Measurements from ENCODE around the gene KRT83. TPM values are rescaled to one million over a fixed set of nuclear protein-coding genes. Genes with fewer than 3 reads are reported as not detected.
"Not testable (repeated sequence)": the region's sequence is repeated elsewhere in the genome, so short reads cannot be mapped to it uniquely, and the experiment has no call there.

Gene KRT83
- total RNA-seq, 1 experiment from 2014 or later, result not detected

GRCh38 chr12:52293926-52294325, 27.3 kb downstream of the KRT83 start:
- Histone ChIP-seq H3K27me3 (ENCODE audit: insufficient read depth, low read depth) (no peaks in the 10 kb centered on the region), H3K9me3 (ENCODE audit: insufficient read depth, low read depth) (no peaks in the 10 kb centered on the region), H3F3A (ENCODE audit: insufficient read depth, low read depth) (0 out of 2 replicates have a peak, but pooled peaks cover 6% of the 10 kb centered on the region), H3K27ac (no peak overlapping the region), H4K20me1 (ENCODE audit: insufficient read depth) (no peaks in the 10 kb centered on the region), H3K4me2 (no peak overlapping the region), H3K79me2 (ENCODE audit: low read depth) (no peaks in the 10 kb centered on the region), H3K9me2 (ENCODE audit: insufficient read depth) (no peaks in the 10 kb centered on the region), H2AFZ (no peak overlapping the region), H3K4me3 (no peak overlapping the region), H3K4me1 (replicated peaks; ENCODE audit: insufficient read depth) (0 out of 2 replicates have a peak, but pooled peaks cover 4% of the 10 kb centered on the region), H3K36me3 (ENCODE audit: low read depth) (no peaks in the 10 kb centered on the region)
- BruUV-seq (replicated peaks), result no TSS peak
- no peak for TF ChIP-seq CTCF (conservative IDR thresholded peaks at IDR 0.05)
- TF ChIP-seq EZH2 (IDR thresholded peaks at IDR 0.05; ENCODE audit: low read depth), result no peak
- DNase-seq, result no peak
- intact Hi-C loops (cut with micrococcal nuclease; ENCODE audit: unreplicated experiment), result no loop called here
- ChIA-PET POLR2A (ENCODE audit: unreplicated experiment) (interaction anchor here (0.6 to 0.7 kb wide), 2 partner anchors 26 to 91 kb away, joined by 3 read pairs; no protein-coding TSS in a partner anchor), CTCF (interaction anchor here (0.6 kb wide), 1 partner anchor 15 kb away, joined by 9 read pairs; no protein-coding TSS in a partner anchor)

- no TSS peak for BruUV-seq (replicated peaks)
- ChIA-PET CTCF (no interaction called here), POLR2A (ENCODE audit: unreplicated experiment) (no interaction called here)
- Histone ChIP-seq H2AFZ (no peak within 1 kb of the TSS), H3K4me1 (replicated peaks; ENCODE audit: insufficient read depth) (peaks cover 13% of the 10 kb centered on the region), H3K27ac (no peak within 1 kb of the TSS), H3K9me3 (ENCODE audit: insufficient read depth, low read depth) (no peaks in the 10 kb centered on the region), H3K4me2 (no peak within 1 kb of the TSS), H3K9me2 (ENCODE audit: insufficient read depth) (no peaks in the 10 kb centered on the region), H3K79me2 (ENCODE audit: low read depth) (peaks cover 3% of the 10 kb centered on the region; the same call in 1 of the 2 replicates), H4K20me1 (ENCODE audit: insufficient read depth) (no peaks in the 10 kb centered on the region), H3K27me3 (ENCODE audit: insufficient read depth, low read depth) (no peaks in the 10 kb centered on the region), H3F3A (ENCODE audit: insufficient read depth, low read depth) (0 out of 2 replicates have a peak, but pooled peaks cover 6% of the 10 kb centered on the region), H3K4me3 (no peak within 1 kb of the TSS), H3K36me3 (ENCODE audit: low read depth) (0 out of 2 replicates have a peak, but pooled peaks cover 3% of the 10 kb centered on the region)
- intact Hi-C loops (cut with micrococcal nuclease; ENCODE audit: unreplicated experiment), result no loop called here
- no peak for TF ChIP-seq CTCF (conservative IDR thresholded peaks at IDR 0.05)
- TF ChIP-seq EZH2 (IDR thresholded peaks at IDR 0.05; ENCODE audit: low read depth), result no peak
- DNase-seq, result no peak
These were observed 29.8 kb downstream of the KRT83 start, which contains the start of gene KRT81 for GRCh38 chr12:52291267-52291935. Gene KRT81, minus strand, starts transcription at chr12:52291534. Its CDS starts 69 bp downstream, at chr12:52291465.

GRCh38 chr12:52290483-52291134, 30.6 kb downstream of the KRT83 start:
- H3K4me3 ChIP-seq; H3K27me3 ChIP-seq (ENCODE audit: insufficient read depth, low read depth); H4K20me1 ChIP-seq (ENCODE audit: insufficient read depth); POLR2A ChIA-PET (ENCODE audit: unreplicated experiment); H3K4me2 ChIP-seq; DNase-seq; H3K36me3 ChIP-seq (ENCODE audit: low read depth); H3K9me3 ChIP-seq (ENCODE audit: insufficient read depth, low read depth); CTCF ChIA-PET; H2AFZ ChIP-seq; H3K79me2 ChIP-seq (ENCODE audit: low read depth); intact Hi-C loops (cut with micrococcal nuclease; ENCODE audit: unreplicated experiment); H3K9me2 ChIP-seq (ENCODE audit: insufficient read depth); BruUV-seq (replicated peaks); H3K27ac ChIP-seq: not testable (repeated sequence)
- peaks cover 10% of the 10 kb centered on the region for H3F3A ChIP-seq (ENCODE audit: insufficient read depth, low read depth)
- peaks cover 17% of the 10 kb centered on the region for H3K4me1 ChIP-seq (replicated peaks; ENCODE audit: insufficient read depth)

GRCh38 chr12:52287816-52288805, 33.1 kb downstream of the KRT83 start:
- Histone ChIP-seq H3K4me2 (peak overlapping the region; percentile 66), H3K4me1 (replicated peaks; ENCODE audit: insufficient read depth) (peaks cover 38% of the 10 kb centered on the region), H3K27ac (peak overlapping the region; percentile 74), H3F3A (ENCODE audit: insufficient read depth, low read depth) (peaks cover 21% of the 10 kb centered on the region), H3K4me3 (peak overlapping the region; percentile 50; the same call in 1 of the 2 replicates)
- peak in 1 of 2 experiments; percentile 51 for DNase-seq
- H3K36me3 ChIP-seq (ENCODE audit: low read depth); intact Hi-C loops (cut with micrococcal nuclease; ENCODE audit: unreplicated experiment); H3K79me2 ChIP-seq (ENCODE audit: low read depth); H3K9me3 ChIP-seq (ENCODE audit: insufficient read depth, low read depth); H3K27me3 ChIP-seq (ENCODE audit: insufficient read depth, low read depth); POLR2A ChIA-PET (ENCODE audit: unreplicated experiment); H2AFZ ChIP-seq; CTCF ChIA-PET; H3K9me2 ChIP-seq (ENCODE audit: insufficient read depth); BruUV-seq (replicated peaks); H4K20me1 ChIP-seq (ENCODE audit: insufficient read depth): not testable (repeated sequence)

Data from PC-9 (cell line).